Endodermal cell (in vitro differentiated cells): Measurements from ENCODE around the gene STMN3. TPM values are rescaled to one million over a fixed set of nuclear protein-coding genes. Genes with fewer than 3 reads are reported as not detected.

Experiments
- DNase-seq: peaks from one replicate; pipeline ENCODE4 v3.0.0-alpha.2; 2017
- H3K27ac ChIP-seq: 2 replicates; pipeline ENCODE4 v1.5.1; 2013; ENCODE audit warnings: mild to moderate bottlenecking, low read depth, low read length, moderate library complexity
- H3K27me3 ChIP-seq: 2 replicates; pipeline ENCODE4 v1.6.1; 2013; ENCODE audit warnings: mild to moderate bottlenecking, low read length, moderate library complexity; ENCODE audit not compliant: insufficient read depth, control insufficient read depth, poor library complexity, severe bottlenecking
- H3K36me3 ChIP-seq: 2 replicates; pipeline ENCODE4 v1.7.0; 2013; ENCODE audit warnings: mild to moderate bottlenecking, low read length, moderate library complexity; ENCODE audit not compliant: control insufficient read depth, insufficient read depth
- H3K4me1 ChIP-seq: one replicate; pipeline ENCODE4 v1.7.0; 2013; ENCODE audit warnings: low read length; ENCODE audit not compliant: control insufficient read depth, insufficient read depth
- H3K4me3 ChIP-seq: 2 replicates; pipeline ENCODE4 v1.5.1; 2013; ENCODE audit warnings: mild to moderate bottlenecking, low read length, moderate library complexity
- H3K9ac ChIP-seq: 2 replicates; pipeline ENCODE4 v1.6.1; 2013; ENCODE audit warnings: mild to moderate bottlenecking, low read length, moderate library complexity; ENCODE audit not compliant: poor library complexity, severe bottlenecking; ENCODE audit errors: extremely low read depth
- H3K9me3 ChIP-seq: 2 replicates; pipeline ENCODE4 v1.6.1; 2013; ENCODE audit warnings: mild to moderate bottlenecking, low read length, moderate library complexity; ENCODE audit not compliant: control insufficient read depth
- H3K27ac Mint-ChIP-seq: 2 replicates; pipeline ENCODE4 v1.8.0; 2020; ENCODE audit warnings: mixed read lengths
- H3K27me3 Mint-ChIP-seq: 2 replicates; pipeline ENCODE4 v1.8.0; 2021; ENCODE audit warnings: mild to moderate bottlenecking, mixed read lengths; ENCODE audit not compliant: insufficient read depth
- H3K36me3 Mint-ChIP-seq: 2 replicates; pipeline ENCODE4 v1.8.0; 2020; ENCODE audit warnings: low read depth, mixed read lengths
- H3K4me1 Mint-ChIP-seq: 2 replicates; pipeline ENCODE4 v1.8.0; 2020; ENCODE audit warnings: mixed read lengths
- H3K4me3 Mint-ChIP-seq: 2 replicates; pipeline ENCODE4 v1.8.0; 2020; ENCODE audit warnings: mild to moderate bottlenecking, moderate library complexity, mixed read lengths
- H3K9me3 Mint-ChIP-seq: 2 replicates; pipeline ENCODE4 v1.8.0; 2020; ENCODE audit warnings: mild to moderate bottlenecking, mixed read lengths
- WGBS, 2 experiments: methylation state at CpG; one replicate each; pipeline versions ENCODE4 v1.1.5 to v1.1.7; 2013; ENCODE audit warnings: missing lambda C conversion rate in 2 of 2, mixed read lengths in 1 of 2; ENCODE audit not compliant: insufficient coverage in 1 of 2, insufficient read length in 1 of 2; 5-methylcytosine and 5-hydroxymethylcytosine counted together
- total RNA-seq, 2 donors: library from RNA; stranded (reverse); fragmentation: NEBNext Ultra II Directional in 1 of 2; extraction: Animal tissue kit (Norgen Biotek cat#: 25700) in 1 of 2; gene quantifications; 2 replicates in 1 of 2; 3 replicates in 1 of 2; pipeline ENCODE4 v1.2.1, GENCODE V29; 2021
- TF ChIP-seq, protein P1 (sequence below): fragments of 200-600 bp; sonication (generic); conservative IDR thresholded peaks from 2 replicates; pipeline ENCODE4 v1.5.0; 2021; ENCODE audit warnings: antibody characterized with exemption, mild to moderate bottlenecking

Gene STMN3
- total RNA-seq, 2 donors from 2014 or later: 6.7 to 18.3 TPM

DNA sequence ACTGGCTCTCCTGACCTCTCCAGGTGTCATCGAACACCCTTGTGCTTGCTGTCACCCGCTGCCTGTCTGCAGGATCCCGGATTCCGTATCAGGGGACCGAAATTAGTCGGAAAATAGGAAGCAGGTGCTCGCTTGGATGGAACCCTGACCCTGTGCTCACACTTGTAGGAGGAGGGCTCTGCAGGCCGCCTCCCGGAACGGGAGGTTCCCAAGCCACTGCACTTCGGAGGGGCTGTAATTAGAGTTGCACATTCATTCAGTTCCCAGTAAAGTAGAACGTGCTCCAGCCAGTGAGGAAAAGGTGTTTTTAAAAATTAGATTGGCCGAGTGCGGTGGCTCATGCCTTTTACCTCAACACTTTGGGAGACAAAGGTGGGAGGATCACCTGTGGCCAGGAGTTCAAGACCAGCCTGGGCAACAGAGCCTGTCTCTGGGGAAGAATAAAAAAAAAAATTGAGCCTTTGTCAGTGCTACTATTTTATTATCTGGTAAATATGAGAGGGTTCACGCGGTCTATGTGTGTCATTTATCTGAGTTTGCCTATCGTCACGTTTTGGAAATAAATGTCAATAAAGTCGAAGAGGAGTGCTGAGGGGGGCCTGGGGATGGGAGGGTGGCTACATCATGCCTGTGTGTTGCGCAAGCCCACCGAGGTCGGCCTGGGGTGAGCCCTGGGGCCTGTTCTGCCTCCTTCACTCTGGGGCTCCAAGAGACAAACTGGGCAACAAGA lies 24.8 kb downstream of the STMN3 start:
- Histone ChIP-seq H3K27ac (no peak overlapping the region), H3K4me3 (peak overlapping the region; percentile 85)

DNA sequence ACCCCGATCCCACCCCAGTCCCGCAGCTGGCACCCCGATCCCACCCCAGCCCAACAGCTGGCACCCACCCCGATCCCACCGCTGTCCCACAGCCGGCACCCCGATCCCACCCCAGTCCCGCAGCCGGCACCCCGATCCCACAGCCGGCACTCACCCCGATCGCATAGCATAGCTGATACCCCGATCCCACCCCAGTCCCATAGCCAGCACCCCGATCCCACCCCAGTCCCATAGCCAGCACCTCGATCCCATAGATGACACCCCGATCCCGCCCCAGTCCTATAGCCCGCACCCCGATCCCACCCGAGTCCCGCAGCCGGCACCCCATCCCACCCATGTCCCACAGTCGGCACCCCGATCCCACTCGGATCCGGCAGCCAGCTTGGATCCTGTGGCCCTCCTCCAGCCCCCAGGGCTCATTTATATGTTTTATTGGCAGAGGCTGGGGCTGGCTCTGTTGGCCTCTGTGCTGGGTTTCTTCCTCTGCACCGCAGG lies 25.4 kb downstream of the STMN3 start:
- peak overlapping the region; percentile 68 for H3K9ac ChIP-seq
- peak overlapping the region; percentile 85 for H3K4me3 ChIP-seq
- Mint-ChIP-seq H3K27ac (no peak overlapping the region), H3K4me3 (peak overlapping the region; percentile 57), H3K9me3 (no peaks in the 10 kb centered on the region), H3K4me1 (peaks cover 6% of the 10 kb centered on the region), H3K36me3 (peaks cover 6% of the 10 kb centered on the region), H3K27me3 (peaks cover under 1% of the 10 kb centered on the region)
- no peak overlapping the region for H3K27ac ChIP-seq
- no peak for DNase-seq
- TF ChIP-seq, protein P1, sequence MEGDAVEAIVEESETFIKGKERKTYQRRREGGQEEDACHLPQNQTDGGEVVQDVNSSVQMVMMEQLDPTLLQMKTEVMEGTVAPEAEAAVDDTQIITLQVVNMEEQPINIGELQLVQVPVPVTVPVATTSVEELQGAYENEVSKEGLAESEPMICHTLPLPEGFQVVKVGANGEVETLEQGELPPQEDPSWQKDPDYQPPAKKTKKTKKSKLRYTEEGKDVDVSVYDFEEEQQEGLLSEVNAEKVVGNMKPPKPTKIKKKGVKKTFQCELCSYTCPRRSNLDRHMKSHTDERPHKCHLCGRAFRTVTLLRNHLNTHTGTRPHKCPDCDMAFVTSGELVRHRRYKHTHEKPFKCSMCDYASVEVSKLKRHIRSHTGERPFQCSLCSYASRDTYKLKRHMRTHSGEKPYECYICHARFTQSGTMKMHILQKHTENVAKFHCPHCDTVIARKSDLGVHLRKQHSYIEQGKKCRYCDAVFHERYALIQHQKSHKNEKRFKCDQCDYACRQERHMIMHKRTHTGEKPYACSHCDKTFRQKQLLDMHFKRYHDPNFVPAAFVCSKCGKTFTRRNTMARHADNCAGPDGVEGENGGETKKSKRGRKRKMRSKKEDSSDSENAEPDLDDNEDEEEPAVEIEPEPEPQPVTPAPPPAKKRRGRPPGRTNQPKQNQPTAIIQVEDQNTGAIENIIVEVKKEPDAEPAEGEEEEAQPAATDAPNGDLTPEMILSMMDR: no peak
- WGBS, 2 experiments: 80% methylated on average over 7 to 28 of the region's 28 CpGs
- no peaks in the 10 kb centered on the region for H3K36me3 ChIP-seq
- no peaks in the 10 kb centered on the region for H3K9me3 ChIP-seq
- no peaks in the 10 kb centered on the region for H3K4me1 ChIP-seq
- H3K27me3 ChIP-seq: no peaks in the 10 kb centered on the region

More for the DNA sequence above, 24.8 kb downstream of the STMN3 start:
- Mint-ChIP-seq H3K27me3 (peaks cover 4% of the 10 kb centered on the region), H3K36me3 (peaks cover 4% of the 10 kb centered on the region), H3K27ac (peak overlapping the region; percentile 27), H3K9me3 (no peaks in the 10 kb centered on the region), H3K4me3 (peak overlapping the region; percentile 57), H3K4me1 (peaks cover 6% of the 10 kb centered on the region)
- TF ChIP-seq, protein P1: no peak
- Histone ChIP-seq H3K9me3 (no peaks in the 10 kb centered on the region), H3K9ac (no peak overlapping the region), H3K4me1 (no peaks in the 10 kb centered on the region), H3K36me3 (no peaks in the 10 kb centered on the region), H3K27me3 (no peaks in the 10 kb centered on the region)
- 89 to 91% methylated on average over 18 to 22 of the region's 22 CpGs for WGBS, 2 experiments
- DNase-seq: peak; percentile 60

DNA sequence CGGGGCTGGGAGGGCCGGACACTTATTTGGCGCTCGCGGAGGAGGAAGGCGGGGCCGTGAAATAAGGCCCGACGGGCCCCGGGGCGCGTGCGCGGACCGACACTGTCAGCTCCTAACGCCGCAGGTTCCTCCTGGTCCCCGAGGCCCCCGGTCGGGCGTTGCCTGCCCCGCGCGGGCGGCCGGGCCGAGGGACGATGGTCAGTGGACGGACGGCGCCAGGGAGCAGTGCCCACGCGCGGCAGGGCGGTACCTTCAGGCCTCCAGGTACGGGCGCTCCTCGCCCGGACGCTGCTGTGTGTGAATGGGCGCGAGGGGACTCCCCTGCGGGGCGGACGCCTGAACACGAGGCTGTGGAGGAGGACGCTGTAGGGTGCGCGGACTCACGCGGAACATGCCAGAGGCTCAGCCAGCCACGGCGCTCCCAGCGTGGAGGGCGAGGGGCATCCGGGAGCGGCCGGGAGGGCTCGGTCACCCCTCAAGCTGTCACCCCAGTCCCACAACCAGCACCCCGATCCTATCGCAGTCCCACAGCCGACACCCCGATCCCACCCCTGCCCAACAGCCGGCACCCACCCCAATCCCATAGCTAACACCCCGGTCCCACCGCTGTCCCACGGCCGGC lies 26.0 kb downstream of the STMN3 start:
- Histone ChIP-seq H3K9me3 (no peaks in the 10 kb centered on the region), H3K9ac (peak overlapping the region; percentile 68), H3K4me3 (peak overlapping the region; percentile 85), H3K27me3 (no peaks in the 10 kb centered on the region), H3K36me3 (no peaks in the 10 kb centered on the region), H3K4me1 (no peaks in the 10 kb centered on the region), H3K27ac (no peak overlapping the region)
- TF ChIP-seq, protein P1: no peak
- peak overlapping the region; percentile 57 for H3K4me3 Mint-ChIP-seq
- no peaks in the 10 kb centered on the region for H3K27me3 Mint-ChIP-seq
- no peaks in the 10 kb centered on the region for H3K9me3 Mint-ChIP-seq
- peak; percentile 96 for DNase-seq
- no peak overlapping the region for H3K27ac Mint-ChIP-seq
- WGBS, 2 experiments: 0 to 3% methylated on average over 32 to 68 of the region's 68 CpGs
- peaks cover 9% of the 10 kb centered on the region for H3K36me3 Mint-ChIP-seq
- H3K4me1 Mint-ChIP-seq: peaks cover 6% of the 10 kb centered on the region
